NB4 (cell line): Measurements from ENCODE around the gene VASN.

ENCODE experiments used
- DNase-seq: peaks from one replicate; pipeline ENCODE4 v3.0.0; 2010; ENCODE audit warnings: low read depth
- H3K4me3 ChIP-seq: one replicate; pipeline ENCODE4 v1.5.1; 2011; ENCODE audit warnings: mild to moderate bottlenecking, low read depth, low read length, moderate library complexity
- MYC ChIP-seq: IDR thresholded peaks from 2 replicates; pipeline ENCODE4 v1.6.1; 2011; ENCODE audit warnings: low read depth, low read length
- POLR2A ChIP-seq: IDR thresholded peaks from 2 replicates; pipeline ENCODE4 v1.6.1; 2011; ENCODE audit warnings: mild to moderate bottlenecking; ENCODE audit not compliant: insufficient read length; ENCODE audit errors: extremely low read depth
- TF ChIP-seq, protein P1 (sequence below): IDR thresholded peaks from one replicate; pipeline ENCODE4 v1.5.1; 2012; ENCODE audit warnings: low read depth, low read length
- TF ChIP-seq, protein P2 (sequence below): IDR thresholded peaks from 2 replicates; pipeline ENCODE4 v1.6.1; 2011; ENCODE audit warnings: low read depth, low read length

Gene VASN

DNA sequence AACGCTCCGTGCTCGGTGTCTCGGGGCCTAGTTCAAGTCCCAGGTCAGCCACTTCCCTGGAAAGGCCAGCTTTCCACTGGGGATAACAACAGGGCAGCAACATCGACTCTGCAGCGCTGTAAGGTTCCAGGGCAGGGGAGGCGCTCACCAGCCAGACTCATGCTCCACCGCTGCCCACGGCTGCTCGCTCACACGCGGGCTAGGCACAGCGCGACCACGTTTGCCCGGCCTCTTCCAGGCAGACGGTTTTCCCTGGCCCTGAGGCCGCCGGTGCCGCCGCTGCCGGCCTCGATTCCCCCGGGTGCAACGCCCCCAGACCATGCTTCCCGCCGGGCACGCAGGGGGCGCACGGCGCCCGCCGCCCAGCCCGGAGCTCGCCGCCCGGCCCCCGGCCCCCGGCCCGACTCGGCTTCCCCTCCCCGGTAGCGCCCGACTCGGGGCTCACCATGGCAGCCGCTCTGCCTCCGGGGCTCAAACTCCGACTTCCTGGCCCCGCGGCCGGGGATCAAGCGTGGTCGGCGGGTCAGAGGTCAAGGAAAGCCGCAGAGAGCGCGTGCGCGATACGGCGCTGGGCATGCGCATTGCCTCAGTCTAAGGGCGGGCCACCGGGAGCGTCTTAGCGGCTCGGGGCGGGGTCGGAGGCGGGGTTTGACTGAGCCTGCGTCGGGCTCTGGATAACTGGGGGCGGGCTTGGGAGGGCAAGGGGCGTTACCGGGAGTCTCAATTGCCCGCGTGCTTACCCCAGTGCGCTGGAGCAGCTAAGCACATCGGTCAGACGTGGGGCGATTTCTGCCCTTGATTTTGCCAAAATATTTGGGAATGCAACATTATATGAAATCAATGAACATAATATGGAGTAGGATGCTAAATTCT lies 20.6 kb upstream of the VASN start, which contains the start of gene PAM16:
Gene PAM16 (minus strand): TSS at position 535 of the 873 bp plus-strand sequence. CDS start 87 bp downstream, at position 448.
- H3K4me3 ChIP-seq, result peak within 1 kb of the TSS; percentile 94
- DNase-seq, result peak; percentile 96
- peak; percentile 61 for TF ChIP-seq POLR2A
- TF ChIP-seq, protein P1, sequence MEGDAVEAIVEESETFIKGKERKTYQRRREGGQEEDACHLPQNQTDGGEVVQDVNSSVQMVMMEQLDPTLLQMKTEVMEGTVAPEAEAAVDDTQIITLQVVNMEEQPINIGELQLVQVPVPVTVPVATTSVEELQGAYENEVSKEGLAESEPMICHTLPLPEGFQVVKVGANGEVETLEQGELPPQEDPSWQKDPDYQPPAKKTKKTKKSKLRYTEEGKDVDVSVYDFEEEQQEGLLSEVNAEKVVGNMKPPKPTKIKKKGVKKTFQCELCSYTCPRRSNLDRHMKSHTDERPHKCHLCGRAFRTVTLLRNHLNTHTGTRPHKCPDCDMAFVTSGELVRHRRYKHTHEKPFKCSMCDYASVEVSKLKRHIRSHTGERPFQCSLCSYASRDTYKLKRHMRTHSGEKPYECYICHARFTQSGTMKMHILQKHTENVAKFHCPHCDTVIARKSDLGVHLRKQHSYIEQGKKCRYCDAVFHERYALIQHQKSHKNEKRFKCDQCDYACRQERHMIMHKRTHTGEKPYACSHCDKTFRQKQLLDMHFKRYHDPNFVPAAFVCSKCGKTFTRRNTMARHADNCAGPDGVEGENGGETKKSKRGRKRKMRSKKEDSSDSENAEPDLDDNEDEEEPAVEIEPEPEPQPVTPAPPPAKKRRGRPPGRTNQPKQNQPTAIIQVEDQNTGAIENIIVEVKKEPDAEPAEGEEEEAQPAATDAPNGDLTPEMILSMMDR, result no peak
- TF ChIP-seq MYC, result peak; percentile 86
- TF ChIP-seq, protein P2, sequence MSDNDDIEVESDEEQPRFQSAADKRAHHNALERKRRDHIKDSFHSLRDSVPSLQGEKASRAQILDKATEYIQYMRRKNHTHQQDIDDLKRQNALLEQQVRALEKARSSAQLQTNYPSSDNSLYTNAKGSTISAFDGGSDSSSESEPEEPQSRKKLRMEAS, result peak; percentile 83; the same call in 1 of the 2 replicates

DNA sequence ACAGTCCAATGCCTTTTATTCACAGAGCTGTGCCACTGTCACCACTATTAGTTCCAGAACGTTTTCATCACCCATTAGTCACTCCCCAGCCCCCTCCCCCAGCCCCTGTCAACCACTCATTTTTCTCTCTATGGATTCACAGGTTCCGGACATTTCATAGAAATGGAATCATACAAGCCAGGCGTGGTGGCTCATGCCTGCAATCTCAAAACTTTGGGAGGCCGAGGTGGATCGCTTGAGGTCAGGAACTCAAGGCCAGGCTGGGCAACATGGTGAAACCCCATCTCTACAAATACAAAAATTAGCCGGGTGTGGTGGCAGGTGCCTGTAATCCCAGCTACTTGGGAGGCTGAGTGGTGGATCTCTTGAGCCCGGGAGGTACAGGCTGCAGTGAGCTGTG lies 19.8 kb upstream of the VASN start:
- no peak for DNase-seq
- no peak overlapping the region for H3K4me3 ChIP-seq
- no peak for TF ChIP-seq POLR2A
- TF ChIP-seq, protein P1, result no peak
- no peak for TF ChIP-seq MYC
- TF ChIP-seq, protein P2, result no peak

- TF ChIP-seq, protein P2, result no peak
- TF ChIP-seq, protein P1, result no peak
- TF ChIP-seq POLR2A, result no peak
- TF ChIP-seq MYC, result no peak
- H3K4me3 ChIP-seq, result no peak overlapping the region
- DNase-seq, result no peak
Observed at GRCh38 chr16:4352843-4353242, 18.8 kb upstream of the VASN start.

DNA sequence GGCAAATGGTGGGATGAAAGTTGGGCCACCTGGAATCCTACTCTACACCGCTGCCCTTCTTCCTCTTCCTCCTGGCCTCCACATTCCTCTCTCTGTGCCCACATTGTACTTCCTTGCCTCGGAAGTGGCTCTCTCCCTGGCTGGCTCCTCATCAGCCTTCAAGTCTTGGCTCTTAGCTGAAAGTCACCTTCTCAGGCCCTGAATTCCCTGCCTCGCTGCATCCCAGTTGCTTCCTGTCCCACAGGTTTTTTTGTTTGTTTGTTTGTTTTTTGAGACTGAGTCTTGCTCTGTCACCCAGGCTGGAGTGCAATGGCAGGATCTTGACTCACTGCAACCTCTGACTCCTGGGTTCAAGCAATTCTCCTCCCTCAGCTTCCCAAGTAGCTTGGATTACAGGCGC lies 18.0 kb upstream of the VASN start:
- TF ChIP-seq POLR2A, result no peak
- TF ChIP-seq, protein P2, result no peak
- TF ChIP-seq, protein P1, result no peak
- no peak for TF ChIP-seq MYC
- H3K4me3 ChIP-seq, result no peak overlapping the region
- no peak for DNase-seq

DNA sequence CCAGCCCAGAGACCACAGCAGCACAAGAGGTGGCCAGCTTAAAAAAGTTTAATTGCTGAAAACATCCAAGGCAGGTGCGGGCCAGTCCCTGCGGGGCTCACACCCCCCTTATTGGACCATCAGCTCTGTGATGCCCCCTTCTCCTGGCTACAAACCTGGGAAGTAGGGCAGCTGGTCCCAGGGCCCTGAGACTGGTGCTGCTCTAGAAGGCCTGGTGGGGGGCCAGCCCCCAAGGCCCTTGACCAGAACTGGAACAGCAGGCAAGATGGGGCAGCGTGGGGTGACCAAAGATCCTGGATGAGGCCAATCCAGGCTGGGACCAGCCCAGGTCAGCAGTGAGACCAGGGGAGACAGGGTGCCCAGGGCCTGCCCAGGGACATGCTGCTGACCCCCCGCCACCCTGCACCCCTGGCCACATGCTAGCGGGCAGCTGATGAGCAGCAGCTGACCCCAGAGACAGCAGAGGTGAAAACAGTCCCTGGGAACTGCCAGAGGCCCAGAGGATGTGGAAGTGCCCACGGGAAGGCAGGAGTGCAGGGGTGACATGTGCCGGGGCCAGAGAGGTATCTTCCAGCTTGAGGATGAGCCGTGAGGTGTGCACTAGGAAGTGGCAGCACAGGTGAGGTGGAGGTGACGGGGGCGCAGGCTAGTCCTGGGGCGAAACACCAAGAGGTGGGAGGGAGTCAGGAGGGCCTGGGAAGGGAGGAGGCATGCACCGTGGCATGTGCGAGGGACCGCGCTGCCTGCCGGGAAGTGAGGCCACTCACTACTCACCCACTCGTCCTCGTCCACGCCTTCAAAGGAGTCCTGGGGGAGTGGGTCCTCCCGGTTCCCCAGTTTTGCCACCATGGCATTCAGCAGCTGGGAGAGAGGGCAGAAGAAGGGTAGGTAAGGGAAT lies 16.9 kb upstream of the VASN start:
- no peak for DNase-seq
- H3K4me3 ChIP-seq, result no peak overlapping the region
- TF ChIP-seq, protein P2, result no peak
- TF ChIP-seq MYC (no peak), POLR2A (no peak)
- TF ChIP-seq, protein P1, result no peak
